GM06990 (cell line): Measurements from ENCODE around the gene CCDC195.

Experiments
- DNase-seq: peaks from one replicate; pipeline ENCODE4 v3.0.0-alpha.2; 2011; ENCODE audit not compliant: insufficient read length; ENCODE audit errors: extremely low read depth
- H3K27me3 ChIP-seq: replicated peaks from 2 replicates; pipeline ENCODE4 v1.6.0; 2011; ENCODE audit warnings: low read length; ENCODE audit not compliant: control insufficient read depth, insufficient read depth
- H3K36me3 ChIP-seq: 2 replicates; pipeline ENCODE4 v1.5.1; 2011; ENCODE audit warnings: low read length; ENCODE audit not compliant: control insufficient read depth, insufficient read depth
- H3K4me3 ChIP-seq: replicated peaks from 2 replicates; pipeline ENCODE4 v1.5.1; 2011; ENCODE audit warnings: low read depth, mild to moderate bottlenecking, control low read depth, low read length
- TF ChIP-seq, protein P1 (sequence below): IDR thresholded peaks from 2 replicates; pipeline ENCODE4 v1.5.1; 2011; ENCODE audit warnings: low read length, control low read depth, mild to moderate bottlenecking, inconsistent platforms; ENCODE audit not compliant: insufficient read depth, poor library complexity, severe bottlenecking

The CCDC195 gene

DNA sequence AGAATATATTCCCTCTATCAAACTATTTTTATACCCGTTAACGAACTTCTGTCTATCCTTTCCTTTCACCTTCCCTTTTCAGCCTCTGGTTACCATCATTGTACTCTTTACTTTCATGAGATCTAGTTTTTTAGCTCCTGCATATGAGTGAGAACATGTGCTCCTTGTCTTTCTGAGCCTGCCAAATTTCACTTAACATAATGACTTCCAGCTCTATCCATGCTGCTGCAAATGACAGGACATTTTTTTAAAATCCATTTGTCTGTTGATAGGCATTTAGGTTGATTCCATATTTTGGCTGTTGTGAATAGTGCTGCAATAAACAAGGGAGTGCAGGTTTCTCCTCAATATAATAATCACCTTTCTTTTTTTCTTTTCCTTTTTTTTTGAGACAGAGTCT, 8.2 kb upstream of the CCDC195 start:
- Histone ChIP-seq H3K36me3 (no peaks in the 10 kb centered on the region), H3K4me3 (no peak overlapping the region), H3K27me3 (no peaks in the 10 kb centered on the region)
- TF ChIP-seq, protein P1, sequence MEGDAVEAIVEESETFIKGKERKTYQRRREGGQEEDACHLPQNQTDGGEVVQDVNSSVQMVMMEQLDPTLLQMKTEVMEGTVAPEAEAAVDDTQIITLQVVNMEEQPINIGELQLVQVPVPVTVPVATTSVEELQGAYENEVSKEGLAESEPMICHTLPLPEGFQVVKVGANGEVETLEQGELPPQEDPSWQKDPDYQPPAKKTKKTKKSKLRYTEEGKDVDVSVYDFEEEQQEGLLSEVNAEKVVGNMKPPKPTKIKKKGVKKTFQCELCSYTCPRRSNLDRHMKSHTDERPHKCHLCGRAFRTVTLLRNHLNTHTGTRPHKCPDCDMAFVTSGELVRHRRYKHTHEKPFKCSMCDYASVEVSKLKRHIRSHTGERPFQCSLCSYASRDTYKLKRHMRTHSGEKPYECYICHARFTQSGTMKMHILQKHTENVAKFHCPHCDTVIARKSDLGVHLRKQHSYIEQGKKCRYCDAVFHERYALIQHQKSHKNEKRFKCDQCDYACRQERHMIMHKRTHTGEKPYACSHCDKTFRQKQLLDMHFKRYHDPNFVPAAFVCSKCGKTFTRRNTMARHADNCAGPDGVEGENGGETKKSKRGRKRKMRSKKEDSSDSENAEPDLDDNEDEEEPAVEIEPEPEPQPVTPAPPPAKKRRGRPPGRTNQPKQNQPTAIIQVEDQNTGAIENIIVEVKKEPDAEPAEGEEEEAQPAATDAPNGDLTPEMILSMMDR = no peak
- DNase-seq = no peak

DNA sequence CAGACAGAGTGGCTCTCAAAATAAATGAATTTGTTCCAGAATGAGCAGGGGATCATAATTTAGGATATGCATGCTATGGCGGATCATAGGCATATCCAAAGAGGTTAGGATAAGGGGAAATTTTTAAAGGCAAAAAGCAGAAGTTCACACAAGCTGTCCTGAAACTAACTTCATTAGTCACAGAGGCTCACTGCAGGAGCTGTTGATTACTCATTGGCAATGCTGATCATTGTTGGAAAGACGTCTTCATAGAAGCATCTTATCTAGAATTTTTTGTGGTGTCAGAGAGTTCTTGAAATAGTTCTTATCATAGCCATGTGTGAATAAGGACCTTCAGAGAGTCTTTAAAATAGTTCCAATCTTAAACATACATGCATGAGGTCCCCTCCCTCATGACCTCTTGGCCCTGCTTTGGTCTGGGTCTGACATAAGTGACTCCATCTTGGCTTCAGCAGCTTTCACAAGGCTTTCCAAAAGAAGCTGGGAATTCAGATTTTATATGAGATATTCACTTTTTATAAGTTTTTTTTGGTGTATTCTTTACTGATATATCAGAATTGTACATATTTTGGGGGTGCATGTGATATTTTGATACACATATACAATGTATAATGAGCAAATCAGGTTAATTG, 7.5 kb upstream of the CCDC195 start:
- H3K4me3 ChIP-seq = no peak overlapping the region
- H3K36me3 ChIP-seq = no peaks in the 10 kb centered on the region
- TF ChIP-seq, protein P1 = no peak
- no peaks in the 10 kb centered on the region for H3K27me3 ChIP-seq
- no peak for DNase-seq

GRCh38 chr2:224722770-224723169, 6.6 kb upstream of the CCDC195 start:
- no peaks in the 10 kb centered on the region for H3K36me3 ChIP-seq
- TF ChIP-seq, protein P1 = no peak

GRCh38 chr2:224722250-224722649, 6.1 kb upstream of the CCDC195 start:
- Histone ChIP-seq H3K4me3 (no peak overlapping the region), H3K36me3 (no peaks in the 10 kb centered on the region), H3K27me3 (no peaks in the 10 kb centered on the region)
- TF ChIP-seq, protein P1 = no peak
- DNase-seq = no peak

More at GRCh38 chr2:224722770-224723169, 6.6 kb upstream of the CCDC195 start:
- H3K27me3 ChIP-seq = no peaks in the 10 kb centered on the region
- no peak for DNase-seq
- H3K4me3 ChIP-seq = no peak overlapping the region

DNA sequence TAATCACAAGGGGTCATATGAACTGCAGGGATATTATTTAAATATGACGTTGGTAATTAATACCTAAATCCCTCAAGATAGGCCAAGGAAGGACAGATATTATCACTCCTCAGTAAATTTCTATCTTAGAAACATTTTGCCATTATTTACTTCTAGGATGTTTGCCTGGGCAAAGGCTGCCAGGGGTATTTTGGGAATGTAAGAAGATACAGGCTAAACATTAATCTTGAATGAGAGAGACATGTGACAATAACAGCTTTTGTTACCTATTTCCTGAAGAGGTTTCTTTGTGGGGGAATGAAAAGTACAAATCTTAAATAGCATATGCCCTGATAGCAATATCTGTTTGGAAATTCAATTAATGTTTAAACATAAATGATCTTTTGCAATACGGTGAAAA, 756 bp upstream of the CCDC195 start:
- no peak for DNase-seq
- Histone ChIP-seq H3K36me3 (no peaks in the 10 kb centered on the region), H3K4me3 (no peak overlapping the region), H3K27me3 (no peaks in the 10 kb centered on the region)
- TF ChIP-seq, protein P1 = no peak
